HG03095 (cell line): Measurements from ENCODE around the gene ABCB4.
A peak's percentile ranks its signal among the peaks of the same experiment; 100 is the strongest.
"Not testable (repeated sequence)": the region's sequence is repeated elsewhere in the genome, so short reads cannot be mapped to it uniquely, and the experiment has no call there.

Experiments used
- ATAC-seq: cut with Tn5 transposase; IDR thresholded peaks from one replicate; pipeline ENCODE4 v1.9.1; 2021; ENCODE audit warnings: moderate library complexity; ENCODE audit not compliant: unreplicated experiment

ABCB4 gene

DNA sequence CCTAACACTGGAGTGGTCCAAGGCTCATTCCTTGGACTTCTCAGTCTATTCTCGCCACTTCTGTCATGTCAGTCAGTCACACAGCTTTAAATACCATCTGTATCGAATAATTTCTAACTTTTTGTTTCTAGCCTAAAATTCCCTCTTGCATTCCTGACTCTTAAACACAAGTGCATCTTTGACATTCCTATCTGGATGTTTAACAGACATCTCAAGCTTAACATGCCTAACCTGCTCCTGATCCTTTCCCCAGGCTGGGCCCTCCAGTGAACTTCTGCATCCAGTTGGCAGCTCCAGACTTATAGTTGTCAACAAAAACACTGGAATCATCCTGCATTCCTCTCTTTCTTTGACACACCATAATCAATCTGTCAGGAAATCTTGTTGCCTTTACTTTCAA is 4.5 kb upstream of the ABCB4 start:
- no peak for ATAC-seq

GRCh38 chr7:87476179-87476557 is 688 bp upstream of the ABCB4 start:
- no peak for ATAC-seq

GRCh38 chr7:87474533-87475358 is 734 bp downstream of the ABCB4 start:
- peak; percentile 76 for ATAC-seq

DNA sequence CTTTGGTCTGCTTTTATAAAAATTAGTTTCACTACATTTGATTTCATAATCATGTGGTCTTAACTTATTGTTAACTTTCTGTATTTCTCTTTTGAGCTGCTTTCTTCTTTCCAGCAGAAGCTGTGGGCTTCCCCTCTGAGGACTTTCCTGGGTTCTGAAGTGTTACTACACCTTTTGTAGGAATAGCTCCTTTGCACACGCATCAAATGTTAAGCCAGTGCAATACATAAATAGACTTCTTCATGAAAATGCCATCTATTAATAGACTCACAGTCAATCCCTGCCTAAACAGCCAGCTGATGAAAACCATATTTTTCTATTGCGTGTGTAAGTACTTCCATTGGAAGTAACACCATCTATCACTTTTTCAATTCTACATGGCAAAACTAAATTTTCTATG is 1.5 kb downstream of the ABCB4 start:
- ATAC-seq, result no peak

GRCh38 chr7:87473192-87473591 is 2.3 kb downstream of the ABCB4 start:
- ATAC-seq, result no peak

DNA sequence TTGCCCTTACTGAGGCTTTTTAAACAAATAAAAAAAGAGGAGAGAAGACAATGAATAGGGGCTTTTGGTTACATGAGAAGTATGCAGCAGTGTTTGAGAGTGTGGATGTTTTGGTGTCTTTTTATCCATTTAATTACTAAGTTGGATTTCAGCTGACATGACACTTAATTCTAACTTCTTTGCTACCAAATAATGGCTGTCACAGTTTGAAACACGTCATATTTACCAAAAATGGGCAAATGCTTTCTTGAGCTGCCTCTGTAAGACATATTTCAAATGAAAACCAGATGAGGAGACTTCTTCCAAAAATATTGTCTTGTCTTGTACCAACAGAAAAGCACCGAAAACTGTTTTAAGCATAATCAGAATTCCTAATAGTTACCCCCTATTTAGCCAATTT is 4.0 kb downstream of the ABCB4 start:
- no peak for ATAC-seq

DNA sequence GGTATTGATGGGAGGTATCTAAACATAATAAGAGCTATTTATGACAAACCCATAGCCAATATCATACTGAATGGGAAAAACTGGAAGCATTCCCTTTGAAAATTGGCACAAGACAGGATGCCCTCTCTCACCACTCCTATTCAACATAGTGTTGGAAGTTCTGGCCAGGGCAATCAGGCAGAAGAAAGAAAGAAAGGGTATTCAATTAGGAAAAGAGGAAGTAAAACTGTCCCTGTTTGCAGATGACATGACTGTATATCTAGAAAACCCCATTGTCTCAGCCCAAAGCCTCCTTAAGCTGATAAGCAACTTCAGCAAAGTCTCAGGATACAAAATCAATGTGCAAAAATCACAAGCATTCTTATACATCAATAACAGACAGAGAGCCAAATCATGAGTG is 6.3 kb downstream of the ABCB4 start:
- ATAC-seq, result not testable (repeated sequence)

- not testable (repeated sequence) for ATAC-seq
These were observed 10.0 kb downstream of the ABCB4 start for GRCh38 chr7:87465534-87465880.

DNA sequence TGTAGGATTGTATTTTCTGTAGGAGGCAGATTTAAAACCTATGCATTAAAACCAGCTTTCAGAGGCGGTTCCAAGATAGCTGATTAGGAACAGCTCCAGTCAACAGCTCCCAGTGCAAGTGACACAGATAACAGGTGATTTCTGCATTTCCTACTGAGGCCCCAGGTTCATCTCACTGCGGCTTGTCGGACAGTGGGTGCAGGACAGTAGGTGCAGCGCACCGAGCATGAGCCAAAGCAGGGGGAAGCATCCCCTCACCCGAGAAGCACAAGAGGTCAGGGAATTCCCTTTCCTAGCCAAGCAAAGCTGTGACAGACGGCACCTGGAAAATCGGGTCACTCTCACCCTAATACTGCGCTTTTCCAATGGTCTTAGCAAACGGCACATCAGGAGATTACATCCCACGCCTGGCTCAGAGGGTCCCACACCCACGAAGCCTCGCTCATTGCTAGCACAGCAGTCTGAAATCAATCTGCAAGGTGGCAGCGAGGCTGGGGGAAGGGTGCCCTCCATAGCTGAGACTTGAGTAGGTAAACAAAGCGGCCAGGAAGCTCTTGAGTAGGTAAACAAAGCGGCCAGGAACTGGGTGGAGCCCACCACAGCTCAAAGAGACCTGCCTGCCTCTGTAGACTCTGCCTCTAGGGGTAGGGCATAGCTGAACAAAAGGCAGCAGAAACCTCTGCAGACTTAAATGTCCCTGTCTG is 10.5 kb downstream of the ABCB4 start:
- ATAC-seq, result not testable (repeated sequence)

GRCh38 chr7:87463982-87464381 is 11.5 kb downstream of the ABCB4 start:
- ATAC-seq, result no peak

- not testable (repeated sequence) for ATAC-seq
These were observed 15.0 kb downstream of the ABCB4 start for GRCh38 chr7:87460444-87460843.

DNA sequence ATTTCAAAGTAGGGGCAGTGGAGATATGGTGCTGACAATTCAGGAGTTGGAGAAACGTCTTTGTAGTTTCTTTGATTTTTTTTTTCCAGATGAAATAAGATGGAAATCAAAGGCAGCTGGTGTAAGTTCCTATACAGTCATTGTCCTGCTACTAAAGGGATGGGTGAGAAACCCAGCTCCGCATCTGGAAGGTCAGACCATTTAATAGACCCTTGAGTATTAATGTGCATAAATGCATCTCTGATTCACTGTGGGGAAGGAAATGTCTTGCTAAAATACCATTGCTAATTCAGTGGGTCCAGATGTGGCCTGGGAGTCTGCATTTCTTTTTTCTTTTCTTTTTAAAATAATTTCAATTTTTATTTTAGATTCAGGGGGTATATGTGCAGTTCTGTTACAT is 15.5 kb downstream of the ABCB4 start:
- ATAC-seq, result no peak

GRCh38 chr7:87458148-87458547 is 17.3 kb downstream of the ABCB4 start:
- no peak for ATAC-seq

GRCh38 chr7:87456247-87456646 is 19.2 kb downstream of the ABCB4 start:
- ATAC-seq, result no peak

DNA sequence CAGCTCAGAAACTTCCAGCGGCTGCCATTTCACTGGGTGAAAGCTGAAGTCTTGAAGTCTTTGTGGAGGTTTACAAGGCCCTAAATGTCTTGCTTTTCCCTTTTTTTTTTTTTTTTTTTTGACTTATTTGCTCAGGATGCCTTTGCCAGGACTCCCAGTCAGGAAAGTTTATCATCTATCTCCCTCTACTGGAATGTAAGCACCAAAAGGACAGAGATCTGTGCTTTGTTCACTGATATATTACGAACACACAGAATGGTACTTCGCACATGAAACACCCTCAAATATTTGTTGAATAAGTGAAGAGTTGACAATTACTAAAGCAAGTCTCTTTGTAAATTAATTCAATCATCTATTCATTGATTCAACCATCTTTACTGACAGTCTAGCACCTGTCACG is 23.2 kb downstream of the ABCB4 start:
- ATAC-seq, result no peak

GRCh38 chr7:87451187-87451586 is 24.3 kb downstream of the ABCB4 start:
- ATAC-seq, result no peak

- no peak for ATAC-seq
These were observed 24.8 kb downstream of the ABCB4 start for GRCh38 chr7:87450706-87451105.

DNA sequence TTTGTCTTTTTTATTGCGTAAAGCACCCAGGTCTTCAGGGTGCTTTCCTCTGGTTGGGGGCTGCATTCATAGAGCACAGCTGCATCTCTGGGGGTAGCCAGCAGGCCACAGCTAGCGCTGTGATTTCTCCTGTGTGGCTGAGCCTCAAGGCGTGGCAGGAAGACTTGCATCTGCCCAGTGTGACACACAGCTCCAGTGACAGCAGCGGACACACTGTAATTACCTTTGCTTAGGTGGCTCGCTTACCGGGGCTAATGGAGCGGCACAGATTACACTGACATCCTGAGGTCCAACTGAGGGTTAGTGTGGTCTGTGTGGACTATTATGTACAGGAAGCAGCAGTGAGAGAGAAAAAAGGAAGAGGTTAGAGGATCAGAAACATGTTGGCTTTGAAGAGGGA is 27.1 kb downstream of the ABCB4 start:
- ATAC-seq, result no peak

- no peak for ATAC-seq
These were observed 28.3 kb downstream of the ABCB4 start for GRCh38 chr7:87447116-87447635.

DNA sequence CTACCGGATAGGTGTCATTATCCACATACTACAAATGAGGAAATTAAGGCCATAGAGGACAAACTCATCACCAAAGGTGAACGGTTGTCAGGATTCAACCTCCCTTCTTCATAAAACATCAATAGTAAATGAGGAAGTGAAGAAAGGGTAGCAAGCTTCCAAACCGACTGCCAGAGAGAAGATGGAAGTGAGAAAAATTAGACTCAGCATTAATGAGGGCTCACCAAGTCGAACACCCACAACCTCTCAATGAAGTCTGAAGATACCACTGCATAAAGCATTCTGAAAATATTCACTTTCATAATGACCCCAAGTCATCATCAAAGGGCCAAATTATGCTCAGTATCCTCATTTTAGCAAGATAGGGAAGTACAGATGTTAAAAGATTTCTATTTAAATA is 29.6 kb downstream of the ABCB4 start:
- peak; percentile 82 for ATAC-seq

GRCh38 chr7:87435546-87435945 is 39.9 kb downstream of the ABCB4 start:
- no peak for ATAC-seq

- no peak for ATAC-seq
These were observed 42.9 kb downstream of the ABCB4 start for GRCh38 chr7:87432536-87432935.
